Activated CD4-positive, alpha-beta T cell treated with anti-CD3 and anti-CD28 coated beads for 4 hours (primary cell): Measurements from ENCODE around the gene ORM2.

Experiments
- DNase-seq, 2 donors: peaks; one replicate each; pipeline ENCODE4 v3.0.0-alpha.2; 2020

ORM2 gene

DNA sequence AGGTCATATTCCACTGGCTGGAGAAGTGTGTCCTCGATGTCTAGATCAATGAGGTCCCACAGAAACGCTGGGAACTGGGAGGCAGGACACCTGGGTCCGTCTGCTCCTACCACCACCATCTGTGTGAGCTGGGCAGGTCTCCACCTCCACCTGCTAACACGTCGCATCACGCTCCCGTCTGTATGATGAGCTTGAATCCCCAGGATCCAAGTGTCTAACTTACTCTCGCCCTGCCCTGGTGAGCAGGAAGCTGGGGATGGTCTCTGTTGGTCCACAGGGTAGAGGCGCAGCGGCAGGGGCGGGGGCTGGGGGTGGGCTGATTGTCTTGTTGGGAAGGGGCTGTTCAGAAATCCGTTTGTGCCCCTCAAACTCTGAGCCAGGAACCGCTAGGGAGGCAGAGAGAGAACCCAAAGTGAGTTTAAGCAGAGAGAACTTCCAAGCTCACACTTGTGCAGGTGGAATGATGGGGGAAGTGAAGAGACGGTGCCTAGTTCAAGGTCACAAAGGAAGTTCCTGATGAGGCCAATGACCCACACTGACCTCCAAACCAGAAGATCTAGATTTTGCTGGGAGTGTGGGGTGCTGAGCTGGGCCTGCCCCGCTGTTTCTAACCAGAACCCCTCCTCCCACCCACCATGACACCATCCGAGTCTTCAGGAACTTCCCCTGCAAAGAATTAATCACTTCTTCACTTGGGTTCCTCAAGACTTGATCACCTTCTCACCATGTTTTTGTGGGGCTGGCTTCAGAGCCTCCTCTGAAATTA, 21.1 kb downstream of the ORM2 start:
- no peak for DNase-seq

DNA sequence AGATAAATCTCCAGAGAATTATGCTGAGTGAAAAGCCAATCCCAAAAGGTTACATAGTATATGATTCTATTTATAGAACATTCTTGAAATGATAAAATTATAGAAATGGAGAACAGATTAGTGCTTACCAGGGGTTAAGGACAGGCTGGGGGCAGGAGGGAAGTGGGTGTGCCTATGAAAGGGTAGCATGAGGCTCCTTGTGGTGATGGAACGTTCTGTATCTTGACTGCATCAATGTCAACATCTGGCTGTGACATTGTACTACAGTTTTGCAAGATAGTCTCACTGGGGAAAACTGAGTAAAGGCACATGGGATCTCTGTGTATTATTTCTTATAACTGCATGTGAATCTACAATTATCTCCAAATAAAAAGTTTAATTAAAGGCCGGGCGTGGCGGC, 22.3 kb downstream of the ORM2 start:
- no peak for DNase-seq

DNA sequence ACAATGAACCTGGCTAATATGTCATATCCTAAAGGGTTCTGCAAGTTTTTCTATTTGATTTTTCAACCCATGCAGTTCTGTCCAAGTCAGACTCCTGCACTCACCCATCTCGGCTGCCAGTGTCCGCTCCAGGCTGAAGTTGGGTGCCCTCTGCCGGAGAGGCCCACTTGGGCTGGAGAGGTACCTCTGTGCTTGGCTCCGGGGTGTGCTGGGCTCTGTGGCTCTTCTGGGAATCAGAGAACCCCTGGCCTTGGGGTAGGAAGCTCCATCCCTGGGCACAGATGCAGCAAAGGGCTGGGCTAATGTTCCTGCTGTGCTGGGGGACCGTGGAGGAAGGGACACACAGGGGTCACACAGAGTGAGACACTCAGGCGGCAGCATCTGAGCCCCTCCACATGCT, 26.2 kb downstream of the ORM2 start:
- no peak for DNase-seq

DNA sequence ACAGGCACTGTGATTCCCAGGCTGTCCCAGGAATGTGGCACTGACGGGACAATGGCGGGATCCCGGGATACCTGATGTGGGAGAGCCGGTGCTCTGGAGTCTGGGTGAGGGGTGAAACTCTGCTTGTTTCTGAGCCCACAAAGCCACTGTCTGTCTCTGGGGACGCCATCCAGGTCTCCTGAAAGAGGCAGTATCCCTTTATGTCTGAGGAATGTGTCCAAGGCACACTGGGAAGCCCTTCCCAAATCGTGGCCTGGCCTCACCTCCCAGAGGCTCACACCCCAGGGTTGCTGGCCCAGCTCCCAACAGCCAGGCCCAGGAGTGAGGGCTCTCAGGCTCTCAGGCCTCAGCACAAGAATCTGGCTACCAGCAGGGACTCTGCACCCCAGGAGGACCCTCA, 27.1 kb downstream of the ORM2 start:
- no peak for DNase-seq

DNA sequence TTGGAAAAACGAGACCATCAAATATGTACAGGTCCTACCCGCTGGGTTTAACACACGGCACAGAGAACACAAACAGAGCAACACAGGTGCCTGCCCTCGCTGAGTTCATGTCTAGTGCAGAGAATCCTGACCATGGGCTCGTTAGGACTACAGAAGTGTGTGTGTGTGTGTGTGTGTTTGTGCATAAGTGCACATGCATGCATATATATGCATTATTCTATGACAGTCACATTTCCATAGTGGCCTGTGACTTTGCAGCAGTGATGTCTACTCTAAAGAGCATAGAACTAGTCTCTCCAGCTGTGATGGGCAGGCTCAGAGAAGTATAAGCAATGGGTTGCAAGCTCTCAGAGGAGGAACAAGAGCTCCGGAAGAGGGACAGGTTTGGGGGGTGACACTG, 27.7 kb downstream of the ORM2 start:
- DNase-seq, result no peak

DNA sequence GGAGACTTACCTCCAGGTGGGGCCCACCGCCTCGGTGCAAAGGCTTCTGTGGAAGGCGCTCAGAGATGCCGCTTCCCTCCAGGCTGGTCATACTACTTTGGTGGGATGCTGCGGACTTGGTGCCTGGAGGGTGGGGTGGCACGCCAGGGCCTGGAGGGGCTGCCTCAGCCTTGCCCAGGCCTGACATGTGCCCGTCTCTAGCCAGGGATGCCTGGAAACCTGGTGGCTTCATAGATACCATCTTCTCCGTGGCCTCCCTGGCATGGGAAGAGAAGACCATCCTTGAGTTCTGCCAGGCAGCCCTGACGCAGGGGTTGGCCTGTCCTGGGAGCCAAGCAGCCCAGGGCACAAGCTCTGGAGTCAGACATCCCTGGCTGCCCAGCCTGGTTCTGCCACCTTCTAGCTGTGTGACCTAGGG, 28.3 kb downstream of the ORM2 start:
- no peak for DNase-seq

DNA sequence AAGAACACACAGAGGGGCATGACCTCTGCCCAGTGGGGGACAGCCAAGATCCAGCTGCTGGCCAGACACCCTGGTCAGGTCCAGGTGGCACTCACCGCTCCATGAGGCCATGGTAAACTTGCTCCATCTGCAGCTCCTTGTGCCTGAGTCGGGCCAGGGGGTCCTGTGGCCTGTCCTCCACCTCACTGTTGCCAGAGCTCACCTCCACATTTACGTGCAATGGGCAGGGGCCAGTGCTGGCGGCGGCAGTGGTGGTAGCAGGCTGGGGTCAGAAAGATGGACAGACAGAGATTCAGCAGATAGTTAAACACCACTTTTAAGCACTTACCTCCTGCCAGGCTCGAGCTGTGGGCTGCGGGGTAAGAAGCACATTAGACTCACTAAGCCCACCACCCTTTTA, 30.1 kb downstream of the ORM2 start:
- no peak for DNase-seq

DNA sequence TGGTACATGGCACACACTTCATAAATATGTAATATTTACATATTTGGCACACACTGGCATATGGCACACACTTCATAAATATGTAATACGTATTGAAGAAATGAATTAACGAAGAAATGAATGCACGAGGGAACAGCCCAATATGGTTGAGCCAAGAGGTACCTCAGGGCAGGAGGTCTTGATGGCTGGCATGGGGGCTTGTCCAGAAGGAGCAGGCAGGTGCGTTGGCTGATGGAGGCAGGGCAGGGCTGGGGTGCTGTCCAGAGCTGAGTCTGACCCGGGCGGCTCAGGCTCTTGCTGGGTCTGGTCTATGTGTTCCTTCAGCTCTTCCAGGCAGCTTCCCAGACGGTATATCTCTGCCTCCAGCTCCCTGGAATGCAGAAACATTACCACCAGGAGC, 31.9 kb downstream of the ORM2 start:
- DNase-seq, result no peak

DNA sequence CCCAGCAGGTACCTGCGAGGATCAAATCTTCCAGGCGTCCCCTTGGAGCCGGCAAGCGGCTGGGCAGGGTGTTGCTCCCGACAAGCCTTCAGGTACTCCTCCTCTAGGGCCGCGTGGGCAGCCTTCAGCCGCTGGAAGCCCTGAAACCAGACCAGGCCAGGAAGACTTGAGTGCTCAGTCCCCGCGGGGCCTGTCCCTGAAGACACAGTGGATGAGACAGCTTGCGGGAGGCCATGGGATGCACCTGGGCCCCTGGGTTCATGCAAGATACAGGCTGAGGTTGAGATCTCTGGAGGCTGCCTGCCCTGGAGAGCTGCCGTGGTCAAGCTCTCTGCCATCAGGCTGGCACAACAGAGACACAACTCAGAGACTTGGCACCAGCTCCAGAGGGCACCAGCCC, 32.7 kb downstream of the ORM2 start:
- DNase-seq, result no peak

DNA sequence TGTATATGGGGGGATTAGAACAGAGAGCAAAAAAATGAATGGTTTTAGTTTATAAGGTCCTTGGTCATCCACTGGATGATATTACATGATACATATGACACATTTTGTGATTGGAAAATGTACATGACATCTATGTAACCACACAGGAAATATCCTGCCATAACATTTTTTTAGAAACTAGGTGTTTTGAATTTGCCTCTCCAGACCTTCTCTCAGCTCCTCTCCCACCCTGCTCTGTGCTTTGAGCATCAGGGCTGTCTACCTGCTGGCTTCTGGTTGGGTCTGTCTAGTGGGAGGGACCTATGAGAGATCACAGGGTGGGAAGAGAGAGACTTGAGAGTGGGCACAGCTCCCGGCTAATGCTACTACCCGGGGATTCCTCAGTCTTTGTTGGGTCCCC, 33.8 kb downstream of the ORM2 start:
- DNase-seq, result no peak

DNA sequence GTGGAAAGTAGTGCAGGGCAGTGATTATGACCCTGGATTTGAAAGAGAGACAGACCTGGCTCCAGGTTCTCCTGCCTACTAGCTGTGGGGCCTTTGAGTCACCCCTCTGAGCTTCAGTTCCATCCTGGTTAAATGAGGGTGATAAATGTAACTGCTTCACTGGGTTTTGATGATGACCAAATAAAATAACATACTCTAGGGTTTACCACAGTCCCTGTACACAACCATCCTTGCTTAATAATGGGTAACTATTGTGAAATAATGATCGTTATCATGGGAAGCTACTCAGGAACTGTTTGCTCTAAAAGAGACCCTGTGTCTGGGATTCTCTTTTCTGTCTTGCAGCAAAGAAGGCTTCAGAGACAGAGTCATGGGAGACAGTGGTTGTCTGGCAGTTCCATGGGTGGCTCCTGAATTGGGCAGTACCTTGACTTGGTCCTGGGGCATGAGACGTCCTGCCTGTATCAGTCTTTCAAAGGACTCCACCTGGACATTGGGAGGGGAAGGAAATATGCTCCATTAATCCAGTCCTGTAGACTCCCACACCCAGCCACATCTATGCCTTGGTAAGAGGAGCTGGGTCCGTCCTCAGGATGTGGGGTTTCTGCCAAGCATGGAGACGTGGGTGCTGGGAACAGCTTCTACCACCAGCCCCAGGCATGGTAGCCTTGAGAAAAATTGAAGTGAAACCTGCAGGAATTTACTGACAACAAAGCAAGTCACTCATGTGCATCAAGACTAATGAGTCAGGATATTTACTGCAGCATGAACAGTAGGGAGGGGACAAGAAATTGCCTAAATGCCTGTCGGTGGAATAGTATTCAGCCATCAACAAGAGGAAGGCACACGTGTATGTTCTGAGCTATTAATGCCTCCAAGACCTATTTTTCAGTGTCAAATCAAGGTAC, 34.7 kb downstream of the ORM2 start:
- no peak for DNase-seq

DNA sequence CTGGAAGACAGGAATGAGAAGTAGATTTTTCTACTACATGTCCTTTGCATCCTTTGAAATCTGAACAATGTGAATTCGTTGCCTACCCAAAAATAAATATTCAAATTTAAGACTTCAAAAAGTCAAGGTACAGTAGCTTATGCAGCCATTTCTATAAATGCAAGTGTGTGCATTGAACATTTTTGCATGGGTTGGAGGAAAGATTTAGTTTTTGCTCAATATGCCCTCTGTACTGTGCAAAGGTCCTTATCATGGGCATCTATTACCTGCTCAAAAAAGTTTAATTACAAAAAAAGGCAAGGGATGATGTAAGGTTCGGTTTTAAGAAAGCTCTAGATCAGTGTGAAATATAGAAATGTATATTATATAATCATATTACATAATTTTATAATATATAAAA, 35.5 kb downstream of the ORM2 start:
- DNase-seq, result no peak

DNA sequence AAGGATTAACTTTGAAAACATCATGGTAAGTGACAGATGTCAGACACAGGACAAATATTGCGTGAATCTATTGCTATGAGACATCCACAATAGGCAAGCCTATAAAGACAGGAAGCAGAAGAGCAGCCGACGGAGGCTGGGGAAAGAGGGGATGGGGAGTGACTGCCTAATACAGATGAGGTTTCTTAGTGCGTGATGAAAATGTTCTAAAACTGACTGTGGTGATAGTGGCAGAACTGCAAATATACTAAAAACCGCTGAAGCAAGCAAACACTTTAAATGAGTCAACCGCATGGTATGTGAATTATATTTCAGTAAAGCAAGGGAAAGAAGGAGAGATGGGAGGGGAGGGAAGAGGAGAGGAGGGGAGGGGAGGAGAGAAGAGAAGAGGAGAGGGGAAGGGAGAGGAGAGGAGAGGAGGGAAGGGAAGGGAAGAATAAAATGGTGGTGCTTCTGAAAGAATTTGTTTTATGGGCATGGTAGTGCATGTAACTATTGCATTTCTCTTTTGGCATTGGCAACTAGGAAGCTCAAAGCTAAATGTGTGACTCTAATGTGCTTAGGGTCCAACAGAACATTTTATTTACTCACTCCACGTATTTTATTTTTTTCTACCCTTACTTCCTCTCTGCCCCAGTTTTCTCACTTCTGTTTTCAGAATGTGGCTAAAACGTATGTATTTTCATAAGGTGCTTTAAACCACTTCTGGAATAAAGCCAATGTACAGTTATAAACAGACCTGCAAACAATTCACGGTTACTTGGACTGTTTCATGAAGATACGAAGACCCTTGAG, 36.9 kb downstream of the ORM2 start:
- no peak for DNase-seq

DNA sequence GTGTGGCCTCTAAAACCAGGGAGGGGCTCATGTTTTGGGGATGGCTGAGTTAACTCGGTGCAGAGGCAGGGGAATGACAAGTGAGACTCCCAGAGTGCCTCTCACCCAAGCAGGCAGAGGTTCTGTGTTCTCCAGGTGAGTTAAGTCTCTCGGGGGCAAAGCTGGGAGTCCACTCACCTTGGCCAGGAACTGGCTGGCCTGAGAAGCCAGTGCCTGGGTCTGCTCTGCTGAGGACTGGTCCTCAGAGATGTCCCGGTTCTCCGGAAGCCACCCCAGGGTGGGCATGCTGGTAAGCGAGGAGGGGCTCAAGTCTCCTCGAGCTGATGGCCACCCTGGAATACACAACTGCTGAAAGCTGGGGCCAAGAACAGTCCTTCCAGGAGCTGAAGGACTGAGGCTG, 37.7 kb downstream of the ORM2 start:
- no peak for DNase-seq

DNA sequence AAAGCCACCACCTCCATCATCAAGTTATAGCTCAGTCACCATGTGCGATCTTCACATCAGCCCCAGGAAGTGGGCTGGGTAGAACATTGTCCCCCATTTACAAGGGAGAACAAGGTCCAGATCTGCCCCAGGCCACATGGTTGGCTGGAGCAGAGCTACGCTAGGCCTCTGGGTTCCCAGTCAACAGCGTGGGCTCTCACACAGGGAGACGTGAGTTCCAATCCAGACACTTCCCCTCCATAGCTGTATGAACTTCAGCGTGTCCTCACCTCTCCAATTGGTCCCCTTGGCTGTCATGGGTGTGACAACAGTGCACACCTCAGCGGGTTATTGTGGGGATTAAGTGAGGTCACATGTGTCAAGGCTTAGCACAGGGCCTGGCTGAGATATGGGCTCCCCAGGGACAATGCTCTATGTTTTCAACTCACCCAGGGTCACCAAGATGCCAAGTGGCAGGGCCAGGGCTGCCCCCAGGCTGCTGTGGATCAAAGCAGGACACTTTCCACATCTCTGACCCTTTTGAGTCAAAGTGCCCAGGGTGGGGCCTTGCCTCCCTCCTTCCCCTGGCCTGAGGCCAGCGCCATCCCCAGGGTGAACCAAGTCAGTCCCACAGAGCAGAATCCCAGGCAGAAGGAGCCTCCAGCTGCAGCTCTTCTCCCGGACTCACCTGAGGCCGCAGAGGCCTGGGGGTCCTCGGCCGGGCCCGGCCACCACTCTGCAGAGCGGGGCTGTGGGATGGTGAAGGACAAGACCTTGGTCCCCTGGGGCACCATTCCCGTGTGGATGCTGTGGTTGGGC, 38.3 kb downstream of the ORM2 start:
- DNase-seq, result no peak

DNA sequence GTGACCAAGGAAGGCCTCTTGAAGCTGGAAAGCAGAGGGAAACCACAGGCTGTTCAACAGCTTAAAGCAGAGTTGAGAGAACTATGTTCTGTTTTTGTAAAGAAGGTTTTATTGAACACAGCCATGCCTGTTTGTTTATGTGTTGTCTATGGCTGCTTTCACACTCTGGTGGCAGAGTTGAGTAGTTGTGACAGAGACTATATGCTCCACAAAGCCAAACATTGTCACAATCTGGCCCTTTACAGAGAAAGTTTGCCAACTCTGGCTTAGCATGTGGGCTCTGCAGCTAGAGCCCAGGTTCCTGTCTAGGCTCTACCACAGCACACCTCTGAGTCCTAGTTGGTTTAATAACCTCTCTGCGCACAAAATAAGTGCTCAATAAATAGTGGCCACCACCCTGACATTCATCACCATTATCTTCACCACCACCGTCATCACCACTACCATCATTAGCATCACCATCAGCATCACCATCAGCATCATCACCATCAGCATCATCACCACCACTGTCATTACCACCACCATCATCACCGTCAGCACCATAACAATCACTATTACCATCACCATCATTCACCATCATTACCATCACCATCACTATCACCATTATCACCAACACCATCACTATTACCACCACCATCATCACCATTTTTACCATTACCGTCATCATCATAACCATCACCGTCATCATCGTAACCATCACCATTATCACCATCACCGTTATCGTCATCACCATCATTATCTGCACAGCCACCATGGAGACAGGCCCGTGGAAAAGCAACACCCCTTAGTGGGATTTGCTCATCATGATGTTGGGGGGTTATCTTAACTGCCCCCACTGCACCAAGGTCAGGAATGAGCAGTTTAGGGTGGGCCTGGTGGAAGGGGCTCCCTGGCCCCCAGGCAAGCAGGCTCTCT, 39.8 kb downstream of the ORM2 start:
- DNase-seq, result no peak

DNA sequence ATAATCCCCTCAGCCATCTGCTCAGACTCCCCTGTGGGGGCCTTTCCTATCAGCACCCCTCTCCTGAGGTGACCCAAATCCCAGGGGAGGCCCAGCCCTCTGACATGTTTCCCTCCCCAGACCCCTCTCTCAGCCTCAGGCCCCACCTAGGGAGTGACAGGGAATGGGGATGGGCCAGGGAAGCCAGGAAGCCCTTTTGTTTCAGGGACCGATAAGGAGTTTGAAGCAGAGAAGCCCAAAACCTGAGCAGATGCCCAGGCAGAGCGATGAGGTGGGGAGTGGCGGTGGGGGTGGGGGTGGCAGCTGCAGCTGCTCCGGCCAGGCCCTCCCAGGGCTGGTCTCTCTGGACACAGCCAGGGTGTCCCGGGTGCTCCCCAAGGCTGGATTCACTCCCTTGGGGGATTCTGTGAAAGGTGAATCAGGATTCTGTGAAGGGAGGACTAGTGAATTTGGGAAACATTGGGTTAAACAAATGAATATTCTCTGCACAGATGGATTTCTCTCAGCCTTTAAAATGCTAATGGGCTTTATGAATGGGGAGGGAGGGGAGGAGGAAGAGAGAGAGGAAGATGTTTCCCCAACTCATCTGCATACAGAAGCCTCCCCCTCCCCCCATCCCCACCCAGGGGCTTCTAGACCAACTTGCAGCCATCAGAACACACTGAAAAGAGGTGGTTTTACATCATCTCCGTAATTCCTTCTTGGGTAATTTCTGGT, 40.7 kb downstream of the ORM2 start:
- no peak for DNase-seq

DNA sequence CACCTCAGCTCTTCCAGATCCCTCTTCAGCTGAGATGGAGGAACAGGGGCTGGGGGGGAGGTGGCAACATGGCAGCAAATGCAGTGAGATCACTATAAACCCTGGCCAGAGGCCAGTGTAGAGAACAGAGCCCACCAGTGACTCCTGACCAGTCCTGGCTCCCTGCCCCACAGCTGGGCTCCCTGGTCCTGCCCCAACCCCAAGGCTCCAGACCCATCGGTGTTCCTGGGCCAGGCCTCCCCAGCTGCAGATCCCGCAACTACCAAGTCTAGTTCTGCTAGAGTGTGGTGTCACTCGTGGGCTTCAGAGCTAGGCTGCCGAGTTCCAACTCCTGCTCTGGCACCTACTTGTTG, 41.3 kb downstream of the ORM2 start:
- DNase-seq, result no peak

DNA sequence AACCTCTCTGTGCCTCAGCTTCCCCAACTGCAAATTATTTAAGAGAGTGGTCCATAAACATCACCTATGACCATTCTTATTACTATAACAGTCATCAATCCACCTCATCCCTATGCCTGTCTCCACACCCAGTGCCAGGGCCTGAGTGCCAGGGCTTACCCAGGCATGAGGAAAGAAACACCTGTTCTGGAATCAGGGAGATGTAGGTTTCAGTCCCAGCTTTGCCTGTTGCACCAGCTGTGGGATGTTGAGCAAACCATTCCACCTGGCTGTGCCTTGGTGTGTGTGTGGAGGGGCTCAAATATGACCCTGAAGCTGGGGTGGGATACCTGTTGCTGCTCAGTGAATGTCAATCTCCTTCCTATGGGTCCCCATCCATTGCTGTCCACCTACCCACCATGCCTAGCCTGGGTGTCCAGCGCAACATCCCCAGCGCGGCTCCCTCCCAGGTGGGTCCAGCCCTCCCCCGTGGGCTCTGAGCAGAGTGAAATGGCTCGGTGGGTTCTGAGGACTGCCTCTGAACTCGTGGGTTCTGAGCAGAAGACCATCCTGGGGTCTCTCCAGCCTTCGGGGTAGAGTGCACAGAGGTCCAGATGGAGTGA, 41.8 kb downstream of the ORM2 start:
- no peak for DNase-seq
